NCI-H460 (cell line): ENCODE measurements around the gene ULK4. TPM values are rescaled to one million over a fixed set of nuclear protein-coding genes. Genes with fewer than 3 reads are reported as not detected.
"Not testable (repeated sequence)": the region's sequence is repeated elsewhere in the genome, so short reads cannot be mapped to it uniquely, and the experiment has no call there.

Experiments
- DNase-seq: peaks from one replicate; pipeline ENCODE4 v3.0.0-alpha.2; 2016; ENCODE audit warnings: low read depth; ENCODE audit errors: extremely low read depth
- total RNA-seq: library from RNA; depleted of rRNA; stranded (reverse); fragments of >200 nt; shearing (Covaris generic); gene quantifications from 2 replicates; pipeline ENCODE4 v1.2.3, GENCODE V29; 2014

ULK4 gene
- total RNA-seq, 1 experiment from 2014 or later = 5.6 TPM

DNA sequence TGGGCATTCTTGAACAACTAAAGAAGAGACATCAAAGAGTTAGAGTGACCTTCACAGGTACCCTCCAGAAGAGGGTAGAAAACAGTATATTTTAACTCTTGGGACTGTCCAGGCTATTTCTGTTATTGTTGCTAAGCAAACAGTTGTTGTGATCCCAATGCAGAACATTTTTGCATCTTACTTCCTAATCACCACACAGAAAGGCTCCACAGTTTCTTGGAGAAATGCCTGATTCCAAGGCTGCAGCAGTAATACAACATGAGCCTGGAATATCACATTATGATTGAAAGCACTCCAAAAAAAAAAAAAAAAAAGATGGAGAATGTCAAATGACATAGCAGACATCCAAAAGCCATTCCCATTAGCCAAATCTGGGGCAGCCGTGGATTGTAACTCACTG is 567.0 kb downstream of the ULK4 start:
- DNase-seq = no peak

DNA sequence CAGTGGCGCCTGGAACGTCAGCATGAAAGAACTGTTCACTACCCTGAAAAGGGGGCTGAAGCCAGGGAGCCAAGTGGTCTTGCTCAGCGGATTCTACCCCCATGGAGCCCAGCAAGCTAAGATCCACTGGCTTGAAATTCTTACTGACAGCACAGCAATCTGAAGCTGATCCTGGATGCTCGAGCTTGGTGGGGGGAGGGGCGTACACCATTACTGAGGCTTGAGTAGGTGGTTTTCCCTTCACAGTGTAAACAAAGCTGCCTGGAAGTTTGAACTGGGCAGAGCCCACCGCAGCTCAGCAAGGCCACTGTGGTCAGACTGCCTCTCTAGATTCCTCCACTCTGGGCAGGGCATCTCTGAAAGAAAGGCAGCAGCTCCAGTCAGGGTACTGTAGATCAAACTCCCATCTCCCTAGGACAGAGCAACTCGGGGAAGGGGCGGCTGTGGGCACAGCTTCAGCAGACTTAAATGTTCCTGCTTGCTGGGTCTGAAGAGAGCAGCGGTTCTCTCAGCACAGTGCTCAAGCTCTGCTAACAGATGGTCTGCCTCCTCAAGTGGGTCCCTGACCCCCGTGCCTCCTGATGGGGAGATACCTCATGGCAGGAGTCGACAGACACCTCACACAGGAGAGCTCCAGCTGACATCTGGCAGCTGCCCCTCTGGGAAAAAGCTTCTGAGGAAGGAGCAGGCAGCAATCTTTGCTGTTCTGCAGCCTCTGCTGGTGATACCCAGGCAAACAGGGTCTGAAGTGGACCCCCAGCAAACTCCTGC is 591.0 kb downstream of the ULK4 start:
- not testable (repeated sequence) for DNase-seq

DNA sequence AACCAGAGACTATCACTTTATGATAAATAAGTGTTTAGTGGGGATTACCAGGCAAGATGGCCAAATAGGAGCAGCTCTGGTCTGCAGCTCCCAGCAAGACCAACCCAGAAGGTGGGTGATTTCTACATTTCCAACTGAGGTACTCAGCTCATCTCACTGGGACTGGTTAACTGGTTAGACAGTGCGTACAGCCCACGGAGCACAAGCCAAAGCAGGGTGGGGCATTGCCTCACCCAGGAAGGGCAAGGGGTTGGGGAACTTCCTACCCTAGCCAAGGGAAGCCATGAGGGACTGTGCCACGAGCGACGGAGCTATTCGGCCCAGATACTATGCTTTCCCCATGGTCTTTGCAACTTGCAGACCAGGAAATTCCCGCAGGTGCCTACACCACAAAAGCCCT is 591.6 kb downstream of the ULK4 start:
- DNase-seq = no peak

DNA sequence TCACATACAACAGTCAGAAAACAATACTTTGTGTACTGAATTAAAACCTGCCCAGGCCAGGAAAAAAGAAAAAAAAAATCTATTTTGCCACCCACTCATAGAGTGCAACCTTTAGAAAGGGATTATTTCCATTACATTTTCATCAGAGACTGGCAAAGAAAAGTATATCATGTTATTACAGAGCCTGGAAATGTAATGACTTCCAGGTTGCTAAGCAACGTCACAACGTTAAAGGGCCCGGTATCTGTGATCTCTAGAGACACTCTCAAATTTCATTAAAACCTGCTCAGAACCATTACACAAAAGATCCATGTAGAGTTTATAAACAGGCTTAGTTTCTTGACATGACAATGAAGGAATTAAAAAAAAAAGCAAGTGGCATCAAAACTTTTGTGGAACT is 592.1 kb downstream of the ULK4 start:
- DNase-seq = no peak

DNA sequence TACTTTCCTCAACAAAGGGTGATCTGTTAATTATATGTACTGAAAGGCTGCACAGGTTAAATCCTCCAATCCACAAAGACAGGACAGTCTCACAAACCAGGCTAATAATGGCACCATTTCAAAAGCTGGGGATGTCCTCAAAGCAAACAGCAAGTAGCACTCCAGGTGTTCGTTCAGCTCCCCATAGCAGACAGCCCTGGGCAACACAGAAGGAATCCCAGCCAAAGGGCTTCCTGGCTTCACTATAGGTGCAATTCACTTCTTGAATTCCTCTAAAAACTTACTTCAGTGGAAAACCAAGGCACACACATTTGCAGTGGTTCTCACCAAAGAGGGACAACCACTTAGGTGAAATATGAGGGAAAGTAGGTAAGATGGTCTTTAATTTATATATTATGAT is 595.9 kb downstream of the ULK4 start:
- no peak for DNase-seq

DNA sequence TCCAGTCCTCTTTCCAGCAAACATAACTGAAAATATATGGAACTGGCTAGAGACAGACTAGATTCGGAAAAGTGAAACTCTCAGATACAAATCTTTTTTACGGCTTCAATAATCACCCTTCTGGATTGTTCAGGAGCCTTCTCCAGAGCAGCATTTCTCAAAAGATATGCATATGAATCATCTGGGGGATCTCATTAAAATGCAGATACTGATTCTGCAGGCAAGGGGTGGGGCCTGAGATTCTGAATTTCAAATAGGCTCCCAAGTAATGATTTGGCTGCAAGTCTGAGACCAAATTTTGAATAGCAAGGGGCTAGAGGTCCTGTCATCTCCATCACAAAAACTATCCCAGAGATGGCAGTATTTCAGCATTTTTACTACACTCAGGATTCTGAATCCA is 597.2 kb downstream of the ULK4 start:
- no peak for DNase-seq

DNA sequence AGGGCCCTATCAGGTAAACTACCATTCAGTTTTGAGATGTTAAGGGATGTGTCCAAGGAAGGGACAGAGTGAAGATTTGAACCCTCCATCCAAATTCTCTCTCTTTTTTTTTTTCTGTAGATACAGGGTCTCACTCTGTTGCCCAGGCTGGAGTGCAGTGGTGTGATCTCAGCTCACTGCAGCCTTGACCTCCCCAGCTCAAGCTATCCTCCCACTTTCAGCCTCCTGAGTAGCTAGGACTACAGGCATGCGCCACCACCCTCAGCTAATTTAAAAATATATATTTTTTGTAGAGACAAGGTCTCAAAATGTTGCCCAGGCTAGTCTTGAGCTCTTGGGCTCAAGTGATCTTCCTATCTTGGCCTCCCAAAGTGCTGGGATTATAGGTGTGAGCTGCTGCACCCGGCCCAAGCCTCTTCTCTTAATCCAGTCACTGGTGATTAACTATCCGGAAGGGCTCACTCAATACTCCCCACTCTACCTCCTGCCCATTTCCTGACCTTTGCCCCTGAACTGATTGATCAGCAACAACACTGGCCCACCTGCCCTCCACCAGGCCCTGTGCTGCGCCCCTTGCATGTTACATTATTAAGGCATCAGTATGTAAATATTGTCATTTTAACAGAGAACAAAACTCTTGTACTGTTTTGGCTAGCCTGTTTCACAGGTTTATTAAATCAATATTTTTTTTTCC is 597.9 kb downstream of the ULK4 start:
- DNase-seq = no peak

DNA sequence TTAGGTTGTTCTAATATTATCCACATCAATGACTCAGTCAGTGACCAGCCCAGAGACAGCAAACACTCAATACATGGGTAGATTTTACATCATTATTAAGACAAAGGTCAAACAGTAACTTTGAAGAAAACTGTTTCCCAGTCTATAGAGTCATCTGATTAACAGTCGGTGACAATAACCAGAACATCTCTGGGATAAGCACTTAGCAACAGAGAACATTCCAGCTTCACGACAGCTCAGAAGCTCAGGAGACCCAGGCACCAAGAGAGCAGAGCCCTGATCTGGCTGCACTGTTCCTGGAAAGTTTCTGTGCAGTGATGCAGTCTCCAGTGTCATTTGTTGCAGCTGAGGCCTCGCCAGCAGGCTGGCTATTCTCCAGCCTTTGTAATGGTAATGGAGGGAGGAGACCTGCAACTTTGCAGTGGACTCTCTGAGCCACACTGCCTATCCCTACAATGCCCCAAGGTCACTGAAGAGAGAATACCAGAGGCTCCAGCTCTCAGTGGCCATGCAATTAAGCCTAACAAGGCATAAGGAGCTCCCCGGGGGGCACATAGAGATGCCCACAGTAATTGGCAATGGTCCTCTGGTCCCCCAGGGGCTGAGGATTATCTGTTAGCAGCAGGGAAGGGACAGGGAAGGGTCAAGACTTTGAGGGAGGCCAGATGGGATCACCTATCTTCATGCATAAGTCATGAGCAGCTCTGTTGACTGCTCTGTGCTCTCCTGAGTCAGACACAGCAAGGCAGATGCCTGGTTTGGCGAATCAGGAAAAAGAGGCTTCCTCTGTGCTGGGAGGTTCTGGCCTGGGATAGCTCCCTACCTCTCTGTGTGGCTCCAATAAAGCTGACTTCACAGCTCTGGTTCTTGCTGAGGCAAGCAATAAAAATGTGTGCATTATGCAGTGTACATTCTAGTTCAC is 599.0 kb downstream of the ULK4 start:
- DNase-seq = no peak

DNA sequence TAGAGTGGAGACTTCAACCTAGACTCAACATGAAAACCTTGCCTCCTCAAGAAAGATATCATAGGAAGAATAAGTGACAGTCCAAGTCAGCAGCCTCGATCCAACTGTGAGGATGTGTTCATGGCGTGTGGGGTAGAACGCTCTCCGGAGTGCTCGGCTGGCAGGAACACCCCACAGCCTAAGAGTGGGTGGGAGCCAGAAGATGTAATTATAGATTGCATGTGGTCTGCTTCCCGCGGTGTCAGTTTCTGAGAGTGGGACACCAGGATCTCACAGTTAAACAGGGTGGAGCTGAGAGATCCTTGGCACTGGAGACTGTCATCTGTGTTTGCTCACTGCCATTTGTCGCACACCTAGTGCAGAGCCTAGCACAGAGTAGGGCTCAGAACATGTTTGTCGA is 604.6 kb downstream of the ULK4 start:
- no peak for DNase-seq

DNA sequence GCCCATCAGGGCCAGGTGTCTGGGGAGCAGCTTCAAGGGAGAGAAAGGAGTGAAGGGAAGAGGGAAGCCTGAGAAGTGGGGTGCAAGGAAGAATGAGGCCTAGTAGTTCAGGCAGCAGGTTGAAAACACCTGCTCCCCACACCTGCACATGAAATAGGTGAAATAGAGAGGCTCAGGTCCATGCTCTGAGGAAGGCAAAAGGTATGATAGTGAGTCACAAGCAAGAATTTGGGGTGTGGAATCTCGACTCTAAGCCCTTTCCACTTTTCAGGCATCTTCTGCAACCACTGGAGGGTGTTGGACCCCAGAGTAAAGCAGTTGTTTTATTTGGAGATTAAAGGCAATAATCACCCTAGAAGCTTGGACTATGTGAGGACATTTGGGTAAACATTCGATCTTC is 605.1 kb downstream of the ULK4 start:
- DNase-seq = no peak

DNA sequence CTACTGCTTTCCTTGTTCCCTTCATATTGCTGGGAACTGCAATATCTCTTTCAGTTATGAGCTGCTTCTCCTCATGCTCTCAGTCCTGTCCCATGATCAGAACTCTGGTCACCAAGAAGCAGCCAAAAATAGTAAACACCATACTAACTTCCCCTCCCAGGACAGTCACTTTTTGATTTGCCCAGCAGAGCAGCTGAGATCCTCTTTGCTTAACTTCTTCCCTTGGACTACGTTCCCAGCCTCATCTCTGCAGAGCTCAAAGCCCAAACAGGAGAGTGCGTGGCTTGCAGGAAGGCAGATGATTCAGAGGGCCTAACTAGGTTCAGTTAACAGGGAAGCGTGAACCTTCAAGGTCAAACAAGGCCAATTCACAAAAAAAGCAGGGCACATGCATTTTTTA is 609.4 kb downstream of the ULK4 start:
- DNase-seq = no peak

DNA sequence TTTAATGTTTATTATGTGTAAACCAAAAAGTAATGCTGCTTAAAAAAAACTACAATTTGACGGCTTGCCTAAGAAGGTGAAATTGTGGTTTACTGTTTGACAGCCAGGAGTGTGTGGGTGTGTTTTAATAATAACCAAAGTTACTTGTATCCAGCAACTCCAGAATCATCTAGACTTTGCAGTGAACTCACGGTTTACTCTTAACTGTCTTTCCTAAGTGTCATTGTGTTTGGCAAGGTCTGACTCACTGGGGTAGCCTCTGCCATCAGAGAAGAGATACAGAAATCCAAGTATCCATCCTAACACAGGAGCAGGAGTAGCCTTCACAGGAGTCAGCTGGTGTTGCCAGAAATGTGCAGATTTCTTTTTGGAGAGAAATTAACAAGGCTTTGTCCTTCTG is 611.5 kb downstream of the ULK4 start:
- no peak for DNase-seq

DNA sequence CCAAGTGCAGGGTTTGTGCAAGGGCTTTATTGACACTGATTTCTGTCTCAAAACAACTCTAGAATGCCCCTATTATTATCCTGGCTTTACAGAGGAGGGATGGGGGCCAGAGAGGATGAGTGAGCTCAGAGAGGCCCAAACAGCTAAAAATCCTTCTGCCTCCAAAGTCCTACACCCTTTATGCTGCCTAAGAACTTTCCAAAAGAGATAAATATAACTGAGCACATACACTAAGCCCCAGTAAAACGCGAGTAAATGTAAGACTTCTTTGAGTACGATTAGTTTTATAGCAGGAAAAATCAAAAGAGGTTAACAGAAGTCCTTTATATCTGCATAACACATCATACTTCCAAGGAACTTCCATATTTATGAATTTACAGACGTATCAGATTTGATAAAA is 613.5 kb downstream of the ULK4 start:
- no peak for DNase-seq

DNA sequence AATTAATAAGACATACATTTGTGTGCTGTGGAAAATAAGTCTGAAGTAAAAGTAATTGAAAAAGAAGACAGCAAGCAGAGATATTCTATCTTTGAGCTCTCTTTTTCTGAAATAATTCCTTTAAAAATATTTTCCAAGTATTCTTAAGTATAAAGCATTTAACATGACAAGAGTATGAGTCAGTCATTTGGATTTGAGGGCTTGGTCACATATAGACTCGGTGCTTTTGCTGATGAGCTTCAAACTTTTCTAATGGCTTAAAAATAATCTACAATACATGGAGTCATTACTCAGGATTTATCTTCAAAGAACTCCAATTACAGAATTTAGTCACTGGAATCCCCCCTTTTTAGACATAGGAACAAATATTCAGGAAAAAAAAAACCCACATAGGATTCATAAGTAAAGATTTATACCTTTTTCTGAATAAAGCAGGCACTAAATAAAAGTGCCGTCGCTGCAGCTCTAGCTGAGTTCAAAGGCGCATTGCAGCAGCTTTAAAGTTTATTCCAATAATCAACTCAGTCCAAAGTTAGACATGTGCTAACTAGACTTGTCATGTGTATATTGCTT is 615.1 kb downstream of the ULK4 start:
- DNase-seq = no peak

DNA sequence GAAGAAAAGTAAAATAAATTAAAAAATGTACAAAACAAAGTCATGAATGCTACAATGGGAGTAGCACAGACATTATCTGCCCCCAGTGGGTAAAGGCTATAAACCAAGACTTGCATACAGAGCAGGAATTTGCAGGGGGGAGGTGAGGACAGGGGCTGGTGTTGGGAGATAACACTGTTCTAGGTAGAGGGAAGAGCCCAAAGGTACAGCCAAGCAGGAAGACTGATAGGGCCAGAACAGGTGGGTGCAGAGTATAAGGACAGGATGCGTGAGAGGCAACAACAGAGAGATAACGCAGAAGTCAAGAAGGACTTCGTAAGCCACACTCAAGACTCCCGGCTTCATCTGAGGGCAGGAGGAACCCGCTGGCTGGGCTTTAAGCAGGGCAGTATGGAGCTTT is 616.1 kb downstream of the ULK4 start:
- no peak for DNase-seq

DNA sequence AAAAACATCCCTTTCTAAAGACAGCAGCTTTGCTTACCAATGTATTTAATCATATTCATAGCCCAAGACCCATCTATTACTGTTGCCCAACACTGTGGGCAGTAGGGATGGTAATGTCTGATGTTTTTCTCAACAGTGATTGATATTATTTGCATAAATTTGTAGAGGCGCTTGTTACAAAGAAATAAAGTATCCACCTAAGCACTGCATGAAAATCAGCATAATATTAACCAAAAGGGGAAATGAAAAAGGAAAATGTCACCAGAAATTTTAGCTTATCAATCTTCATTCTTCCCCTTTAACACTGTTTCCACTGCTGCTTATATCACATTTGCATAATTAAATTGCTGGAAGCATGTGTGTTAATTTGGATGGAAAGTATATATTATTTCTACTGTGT is 622.1 kb downstream of the ULK4 start:
- no peak for DNase-seq

DNA sequence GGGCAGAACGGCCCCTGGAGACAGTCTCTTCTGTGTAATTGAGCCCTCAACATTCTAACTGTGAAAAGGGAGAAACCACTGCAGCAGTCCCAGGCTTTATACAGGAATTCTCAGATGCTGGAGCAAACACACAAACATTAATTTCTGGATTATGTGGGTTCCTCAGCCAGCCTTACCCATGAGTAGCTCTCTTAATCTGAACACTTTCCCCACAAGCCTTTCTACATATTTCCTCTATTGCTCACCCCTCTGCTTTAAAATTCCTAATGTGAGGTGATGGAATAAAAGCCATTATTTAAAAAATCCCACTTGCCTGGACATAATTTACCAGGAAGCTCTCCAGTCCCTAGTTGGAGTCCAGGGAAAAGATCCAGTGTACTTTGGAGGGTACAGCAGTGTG is 623.6 kb downstream of the ULK4 start:
- no peak for DNase-seq

DNA sequence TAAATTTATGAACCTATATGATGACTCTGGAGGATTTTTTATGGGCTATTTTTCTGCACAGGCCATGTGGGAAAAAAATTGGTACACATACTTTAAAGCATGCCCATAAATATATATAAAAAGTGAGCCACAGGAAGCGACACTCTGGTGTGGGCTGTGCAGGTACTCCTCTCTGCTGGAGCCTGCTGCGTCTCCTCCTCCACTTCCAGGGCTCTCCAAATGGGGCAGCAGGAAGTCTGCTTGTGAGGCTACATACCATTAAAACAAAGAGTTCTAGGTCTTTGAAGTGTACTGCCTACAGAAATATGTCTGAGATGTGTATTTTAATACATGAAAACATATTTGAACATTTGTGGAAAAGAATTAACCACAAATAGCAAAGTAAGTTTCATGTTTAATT is 627.5 kb downstream of the ULK4 start:
- DNase-seq = no peak

DNA sequence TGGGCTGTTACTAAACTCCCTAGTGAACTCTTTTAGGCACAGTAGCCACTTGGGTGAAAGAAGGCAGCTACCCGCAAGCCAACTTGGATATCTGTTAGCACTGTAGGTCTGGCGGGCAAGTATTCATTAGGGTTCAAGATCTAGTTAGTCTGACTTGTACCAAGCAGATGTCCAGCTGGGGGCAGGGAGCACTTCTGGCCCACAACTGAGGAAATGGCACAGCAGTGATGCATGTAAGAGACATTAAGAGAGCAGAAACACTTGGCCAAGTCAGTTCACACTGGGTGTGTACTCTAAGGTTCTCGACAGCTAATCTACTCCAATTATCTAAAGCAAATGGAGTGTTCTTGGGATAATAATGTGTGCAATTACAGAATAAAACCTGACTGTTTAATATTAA is 630.9 kb downstream of the ULK4 start:
- no peak for DNase-seq

DNA sequence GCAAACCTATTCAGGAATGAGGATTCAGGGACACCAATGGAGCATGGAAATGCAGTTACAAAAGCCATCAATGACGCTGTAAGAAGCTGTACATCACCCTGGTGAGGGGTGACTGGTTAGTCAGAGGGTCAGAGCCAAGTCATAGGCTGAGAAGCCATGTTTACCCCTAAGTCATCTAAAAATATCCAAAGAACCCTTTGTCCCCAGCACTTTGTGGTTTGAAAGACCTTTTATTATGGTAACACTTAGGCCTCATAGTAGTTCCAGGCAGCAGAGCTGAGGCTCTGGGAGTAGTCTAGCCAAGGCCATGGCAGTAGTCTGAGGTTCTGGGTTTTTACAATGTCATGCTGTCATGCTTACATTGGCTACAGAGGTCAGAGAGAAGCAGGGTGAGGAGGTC is 631.4 kb downstream of the ULK4 start:
- no peak for DNase-seq

DNA sequence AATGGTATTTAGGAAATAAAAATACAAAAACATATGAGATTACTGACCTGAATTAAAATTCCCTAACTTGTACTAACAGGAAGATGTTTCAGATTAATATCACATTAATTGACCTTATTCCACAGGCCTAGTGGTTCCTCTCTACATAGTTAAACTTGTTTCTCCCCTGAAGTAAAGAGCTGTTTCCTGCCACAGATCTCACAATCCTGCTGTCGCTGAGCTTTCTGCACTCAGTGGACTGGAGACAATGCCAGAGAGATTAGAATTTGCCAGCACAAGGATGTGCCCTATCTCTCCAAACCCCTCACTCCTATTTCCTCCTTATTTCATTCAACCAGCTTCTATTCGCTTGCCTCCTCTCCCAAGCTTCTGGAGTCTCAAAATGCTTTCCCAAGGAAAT is 632.0 kb downstream of the ULK4 start:
- no peak for DNase-seq
